ENCODE data around the gene RPTOR.
A peak's percentile ranks its signal among the peaks of the same experiment; 100 is the strongest.

Gene RPTOR

DNA sequence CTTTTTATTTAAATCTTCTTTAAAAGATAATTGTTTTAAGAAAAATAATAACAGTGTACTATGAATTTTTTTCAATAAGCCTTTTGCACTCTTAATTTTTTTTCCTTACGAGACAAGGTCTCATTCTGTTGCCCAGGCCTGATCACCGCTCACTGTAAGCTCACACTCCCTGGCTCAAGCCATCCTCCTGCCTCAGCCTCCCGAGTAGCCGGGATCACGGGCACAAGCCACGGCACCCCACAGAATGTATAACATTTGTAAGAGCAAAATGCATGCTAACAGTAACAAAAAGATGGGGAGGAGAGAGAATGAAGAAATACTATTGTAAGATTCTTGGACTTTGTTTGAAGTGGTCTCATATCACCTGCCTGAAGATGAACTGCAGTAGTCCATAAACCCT, 320.1 kb downstream of the RPTOR start:
- DNase-seq (ENCODE audit: low spot score), result no peak
- POLR2A ChIA-PET (ENCODE audit: low non-redundant PET), result no interaction called here
- no peak overlapping the region for H3K27ac ChIP-seq
- CTCF ChIA-PET, result interaction anchor here (0.6 kb wide), 1 partner anchor 19 kb away, joined by 3 read pairs; no protein-coding TSS in a partner anchor
- TF ChIP-seq, protein P1, sequence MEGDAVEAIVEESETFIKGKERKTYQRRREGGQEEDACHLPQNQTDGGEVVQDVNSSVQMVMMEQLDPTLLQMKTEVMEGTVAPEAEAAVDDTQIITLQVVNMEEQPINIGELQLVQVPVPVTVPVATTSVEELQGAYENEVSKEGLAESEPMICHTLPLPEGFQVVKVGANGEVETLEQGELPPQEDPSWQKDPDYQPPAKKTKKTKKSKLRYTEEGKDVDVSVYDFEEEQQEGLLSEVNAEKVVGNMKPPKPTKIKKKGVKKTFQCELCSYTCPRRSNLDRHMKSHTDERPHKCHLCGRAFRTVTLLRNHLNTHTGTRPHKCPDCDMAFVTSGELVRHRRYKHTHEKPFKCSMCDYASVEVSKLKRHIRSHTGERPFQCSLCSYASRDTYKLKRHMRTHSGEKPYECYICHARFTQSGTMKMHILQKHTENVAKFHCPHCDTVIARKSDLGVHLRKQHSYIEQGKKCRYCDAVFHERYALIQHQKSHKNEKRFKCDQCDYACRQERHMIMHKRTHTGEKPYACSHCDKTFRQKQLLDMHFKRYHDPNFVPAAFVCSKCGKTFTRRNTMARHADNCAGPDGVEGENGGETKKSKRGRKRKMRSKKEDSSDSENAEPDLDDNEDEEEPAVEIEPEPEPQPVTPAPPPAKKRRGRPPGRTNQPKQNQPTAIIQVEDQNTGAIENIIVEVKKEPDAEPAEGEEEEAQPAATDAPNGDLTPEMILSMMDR (conservative IDR thresholded peaks at IDR 0.05; ENCODE audit: low read depth), result no peak

DNA sequence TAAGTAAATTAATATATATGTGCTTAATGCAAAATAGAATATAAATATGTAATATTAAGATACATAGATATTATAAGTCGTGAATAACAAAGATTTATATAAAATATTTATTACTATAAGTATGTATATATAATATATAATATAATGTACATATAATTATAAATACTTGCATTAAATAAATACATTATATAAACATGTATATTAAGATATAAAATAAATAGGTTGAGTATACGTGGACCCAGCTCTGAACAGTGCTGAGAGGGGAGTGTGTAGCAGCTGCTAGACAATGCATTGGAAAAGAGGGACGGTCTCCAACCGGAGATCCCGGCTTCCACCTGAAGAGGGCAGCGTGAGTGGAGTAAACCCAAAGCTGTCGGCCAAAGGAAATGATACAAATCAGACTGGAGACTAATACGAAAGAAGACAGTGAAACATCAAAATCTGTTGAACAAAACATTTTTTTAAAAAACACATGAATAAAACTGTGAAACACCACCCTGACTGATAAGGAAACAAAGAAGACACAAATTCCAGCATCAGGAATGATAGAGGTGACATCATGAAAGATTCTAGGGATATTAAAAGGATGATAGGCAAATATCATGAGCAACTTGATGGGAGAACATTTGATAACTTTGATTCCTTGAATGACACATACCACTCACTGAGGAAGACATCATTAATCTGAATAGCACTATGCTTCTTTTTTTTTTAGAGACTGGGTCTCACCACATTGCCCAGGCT, 321.6 kb downstream of the RPTOR start:
- TF ChIP-seq, protein P1 (conservative IDR thresholded peaks at IDR 0.05; ENCODE audit: low read depth), result peak; percentile 79
- POLR2A ChIA-PET (ENCODE audit: low non-redundant PET), result no interaction called here
- CTCF ChIA-PET, result interaction anchor here (0.5 to 1.1 kb wide), 7 partner anchors 10 to 261 kb away, joined by 3 to 5 read pairs (median 4); no protein-coding TSS in a partner anchor
- DNase-seq (ENCODE audit: low spot score), result peak; percentile 62
- H3K27ac ChIP-seq, result no peak overlapping the region

DNA sequence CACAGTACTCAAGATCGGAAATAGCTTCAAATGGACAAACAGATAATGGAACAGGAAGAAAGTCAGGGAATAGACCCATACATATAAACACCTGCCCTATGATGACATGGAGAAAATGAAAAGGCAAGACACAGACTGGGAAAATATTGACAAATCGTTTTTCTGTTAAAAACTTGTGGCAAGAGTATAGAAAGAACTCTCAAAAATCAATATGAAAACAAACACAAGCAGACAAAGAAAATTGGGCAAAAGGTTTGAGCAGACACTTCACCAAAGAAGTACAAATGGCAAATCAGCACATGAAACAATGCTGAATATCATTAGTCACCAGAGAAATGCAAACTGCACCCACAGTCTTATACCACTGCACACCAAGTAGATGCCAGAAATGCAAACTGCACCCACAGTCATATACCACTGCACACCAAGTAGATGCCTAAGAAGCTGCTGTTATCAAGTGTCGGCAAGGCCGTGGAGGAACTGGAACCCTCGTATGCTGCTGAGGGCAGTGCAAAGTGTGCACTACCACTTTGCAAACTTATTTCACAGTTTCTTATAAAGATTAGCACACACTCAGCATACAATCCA, 323.5 kb downstream of the RPTOR start:
- no peak for DNase-seq (ENCODE audit: low spot score)
- CTCF ChIA-PET, result no interaction called here
- POLR2A ChIA-PET (ENCODE audit: low non-redundant PET), result no interaction called here
- H3K27ac ChIP-seq, result no peak overlapping the region
- TF ChIP-seq, protein P1 (conservative IDR thresholded peaks at IDR 0.05; ENCODE audit: low read depth), result no peak

DNA sequence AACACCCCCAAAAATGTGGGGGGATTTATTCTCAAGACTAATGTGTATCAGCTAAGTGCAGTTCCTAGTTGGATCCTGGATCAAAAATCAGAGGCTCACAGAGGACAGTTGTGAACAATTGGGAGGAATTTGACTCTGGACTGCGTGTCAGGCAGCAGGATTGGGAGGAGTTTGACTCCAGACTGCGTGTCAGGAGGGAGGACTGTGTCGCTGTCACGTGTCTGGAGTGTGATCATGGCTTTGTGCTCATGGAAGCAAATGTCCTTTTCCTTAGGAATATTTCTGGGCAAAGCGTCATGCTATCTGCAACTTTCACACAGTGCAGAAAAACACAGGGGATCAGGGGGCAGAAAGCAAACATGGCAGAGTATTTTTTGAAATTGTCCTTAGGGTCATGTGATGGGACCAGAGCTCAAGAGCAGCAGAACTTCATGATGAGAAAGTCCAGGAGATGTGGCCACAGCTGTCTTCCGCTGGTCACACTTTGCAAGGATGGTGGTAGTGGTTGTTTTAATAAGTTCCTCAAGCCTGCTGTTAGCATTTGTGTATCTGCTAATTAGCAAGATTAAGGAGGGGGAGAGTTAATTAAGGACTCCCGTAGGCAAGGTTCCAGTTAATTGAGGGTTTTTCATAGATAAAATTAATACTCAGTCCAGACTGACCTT, 325.0 kb downstream of the RPTOR start:
- DNase-seq (ENCODE audit: low spot score), result no peak
- H3K27ac ChIP-seq, result no peak overlapping the region
- TF ChIP-seq, protein P1 (conservative IDR thresholded peaks at IDR 0.05; ENCODE audit: low read depth), result no peak
- ChIA-PET POLR2A (ENCODE audit: low non-redundant PET) (no interaction called here), CTCF (no interaction called here)

DNA sequence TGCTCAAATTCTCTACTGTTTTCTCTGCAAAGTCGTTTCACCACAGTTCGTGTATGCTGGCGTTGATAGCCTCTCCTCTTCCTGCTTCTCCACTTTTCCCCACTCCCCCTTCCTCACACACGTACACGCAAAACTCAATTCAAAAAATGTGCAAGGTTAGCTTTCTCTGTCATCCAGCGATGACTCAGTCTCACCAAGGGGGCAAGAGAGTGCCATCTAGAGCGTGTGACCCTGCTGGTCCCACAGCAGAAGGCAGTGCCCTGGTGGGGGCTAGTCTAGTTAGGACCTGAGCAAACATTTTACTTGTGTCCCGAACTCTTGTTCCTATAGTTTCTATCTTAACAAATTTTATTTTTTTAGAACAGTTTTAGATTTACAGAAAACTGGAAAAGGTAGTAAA, 325.8 kb downstream of the RPTOR start:
- H3K27ac ChIP-seq, result no peak overlapping the region
- TF ChIP-seq, protein P1 (conservative IDR thresholded peaks at IDR 0.05; ENCODE audit: low read depth), result no peak
- DNase-seq (ENCODE audit: low spot score), result no peak
- POLR2A ChIA-PET (ENCODE audit: low non-redundant PET), result no interaction called here
- CTCF ChIA-PET, result no interaction called here

DNA sequence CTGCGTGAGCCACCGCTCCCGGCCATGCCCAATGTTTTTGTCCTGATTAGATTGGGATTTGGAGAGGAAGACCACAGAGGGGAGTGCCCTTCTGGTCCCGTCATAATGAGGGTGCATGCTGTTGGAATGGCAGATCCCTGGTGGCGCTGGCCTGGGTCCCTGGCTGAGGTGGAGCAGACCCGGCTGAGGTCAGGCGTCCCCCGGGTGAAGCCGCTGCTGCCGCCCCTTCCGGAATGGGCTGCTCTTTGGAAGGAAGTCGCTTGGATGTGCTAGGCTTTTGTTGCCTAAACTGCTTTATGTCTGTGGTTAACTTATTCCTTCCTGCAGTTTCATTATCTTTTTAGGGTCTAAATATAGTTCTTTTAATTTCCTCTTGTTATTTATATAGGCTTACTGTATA, 326.7 kb downstream of the RPTOR start:
- DNase-seq (ENCODE audit: low spot score), result no peak
- no peak overlapping the region for H3K27ac ChIP-seq
- TF ChIP-seq, protein P1 (conservative IDR thresholded peaks at IDR 0.05; ENCODE audit: low read depth), result no peak
- POLR2A ChIA-PET (ENCODE audit: low non-redundant PET), result no interaction called here
- CTCF ChIA-PET, result no interaction called here

Measured in RWPE1 (cell line).